Uterus (tissue), 4 donors: ENCODE data around the gene CHN2. TPM values are rescaled to one million over a fixed set of nuclear protein-coding genes. Genes with fewer than 3 reads are reported as not detected.

Experiments
- DNase-seq, 2 donors: peaks; one replicate each; pipeline ENCODE4 v3.0.0-alpha.2; 2019 to 2020
- H3K27ac ChIP-seq, 2 donors: fragments of 200-600 bp; sonication (generic); 1 replicate in 1 of 2; 2 replicates in 1 of 2; pipeline ENCODE4 v1.5.1; 2016 to 2018
- H3K27me3 ChIP-seq, 2 donors: fragments of 200-600 bp; sonication (generic); one replicate each; pipeline ENCODE4 v1.5.1; 2018 to 2019; ENCODE audit warnings: control low read depth in 1 of 2
- H3K36me3 ChIP-seq, 2 donors: fragments of 200-600 bp; sonication (generic); one replicate each; pipeline ENCODE4 v1.5.1; 2019; ENCODE audit warnings: control low read depth in 1 of 2
- H3K4me1 ChIP-seq, 2 donors: fragments of 200-600 bp; sonication (generic); one replicate each; pipeline ENCODE4 v1.5.1; 2018 to 2019; ENCODE audit warnings: control low read depth in 1 of 2
- H3K4me3 ChIP-seq, 2 donors: fragments of 200-600 bp; sonication (generic); 1 replicate in 1 of 2; 2 replicates in 1 of 2; pipeline ENCODE4 v1.5.1; 2018 to 2019; ENCODE audit warnings: mild to moderate bottlenecking in 1 of 2
- H3K9me3 ChIP-seq, 2 donors: fragments of 200-600 bp; sonication (generic); one replicate each; pipeline ENCODE4 v1.5.1; 2019; ENCODE audit warnings: control low read depth in 1 of 2
- CTCF ChIP-seq, 4 experiments: fragments of 200-600 bp in 2 of 4; fragments of 450-650 bp in 2 of 4; sonication (generic) in 2 of 4; IDR thresholded peaks; one replicate each; pipeline ENCODE4 v1.5.1; 2016 to 2019; ENCODE audit warnings: antibody characterized with exemption in 4 of 4, mild to moderate bottlenecking in 2 of 4, moderate library complexity in 1 of 4
- POLR2A ChIP-seq, 2 donors: fragments of 450-650 bp; IDR thresholded peaks; one replicate each; pipeline ENCODE4 v1.6.1; 2016; ENCODE audit warnings: antibody characterized with exemption in 2 of 2, mild to moderate bottlenecking in 1 of 2, moderate library complexity in 1 of 2
- intact Hi-C: fragments of 100-400 bp; cut with DNase I; formaldehyde crosslinking; loops from one replicate; pipeline ENCODE4 v1.15.1; 2023; ENCODE audit warnings: low total_unique reads
- total RNA-seq, 4 donors: library from RNA; depleted of rRNA in 3 of 4; stranded (reverse); fragments of >200 nt in 3 of 4; gene quantifications; one replicate each; pipeline versions ENCODE4 v1.1.0 to v1.2.4, GENCODE V29; 2014 to 2023
- donor health status: DM: yes; HTN: yes; CAD: no.

The CHN2 gene
- total RNA-seq, 4 donors from 2014 or later: 9.8 to 22.9 (median 18.3) TPM

- no peak overlapping the region for H3K4me3 ChIP-seq
- H3K27ac ChIP-seq: no peak overlapping the region
- no peaks in the 10 kb centered on the region for H3K27me3 ChIP-seq
- no peaks in the 10 kb centered on the region for H3K4me1 ChIP-seq
- no peaks in the 10 kb centered on the region for H3K36me3 ChIP-seq
- TF ChIP-seq CTCF (IDR thresholded peaks at IDR 0.05): no peak
- TF ChIP-seq POLR2A (IDR thresholded peaks at IDR 0.05): no peak
- DNase-seq: no peak
- H3K9me3 ChIP-seq: no peaks in the 10 kb centered on the region
- intact Hi-C loops: no loop called here
These were observed 202.8 kb downstream of the CHN2 start for GRCh38 chr7:29397398-29397797.

GRCh38 chr7:29398011-29398410, 203.4 kb downstream of the CHN2 start:
- DNase-seq: no peak
- Histone ChIP-seq H3K27ac (no peak overlapping the region), H3K9me3 (no peaks in the 10 kb centered on the region), H3K36me3 (no peaks in the 10 kb centered on the region), H3K4me3 (no peak overlapping the region), H3K27me3 (no peaks in the 10 kb centered on the region), H3K4me1 (no peaks in the 10 kb centered on the region)
- TF ChIP-seq CTCF (IDR thresholded peaks at IDR 0.05) (no peak), POLR2A (IDR thresholded peaks at IDR 0.05) (no peak)
- intact Hi-C loops: no loop called here

GRCh38 chr7:29400437-29400836, 205.9 kb downstream of the CHN2 start:
- H3K27me3 ChIP-seq: no peaks in the 10 kb centered on the region
- no peak for TF ChIP-seq CTCF (IDR thresholded peaks at IDR 0.05)
- no peak for TF ChIP-seq POLR2A (IDR thresholded peaks at IDR 0.05)
- H3K9me3 ChIP-seq: no peaks in the 10 kb centered on the region
- H3K36me3 ChIP-seq: no peaks in the 10 kb centered on the region
- H3K4me1 ChIP-seq: no peaks in the 10 kb centered on the region
- intact Hi-C loops: no loop called here
- DNase-seq: no peak
- no peak overlapping the region for H3K4me3 ChIP-seq
- no peak overlapping the region for H3K27ac ChIP-seq

- no peaks in the 10 kb centered on the region for H3K36me3 ChIP-seq
- H3K9me3 ChIP-seq: no peaks in the 10 kb centered on the region
- DNase-seq: no peak
- TF ChIP-seq CTCF (IDR thresholded peaks at IDR 0.05) (no peak), POLR2A (IDR thresholded peaks at IDR 0.05) (no peak)
- H3K4me3 ChIP-seq: no peak overlapping the region
- intact Hi-C loops: no loop called here
- no peak overlapping the region for H3K27ac ChIP-seq
- H3K4me1 ChIP-seq: no peaks in the 10 kb centered on the region
- H3K27me3 ChIP-seq: no peaks in the 10 kb centered on the region
These were observed 207.2 kb downstream of the CHN2 start for GRCh38 chr7:29401769-29402168.

GRCh38 chr7:29405891-29406290, 211.3 kb downstream of the CHN2 start:
- DNase-seq: no peak
- Histone ChIP-seq H3K9me3 (no peaks in the 10 kb centered on the region), H3K27ac (no peak overlapping the region), H3K36me3 (no peaks in the 10 kb centered on the region), H3K4me1 (no peaks in the 10 kb centered on the region), H3K4me3 (no peak overlapping the region), H3K27me3 (no peaks in the 10 kb centered on the region)
- TF ChIP-seq CTCF (IDR thresholded peaks at IDR 0.05): no peak
- TF ChIP-seq POLR2A (IDR thresholded peaks at IDR 0.05): no peak
- intact Hi-C loops: no loop called here
